Measurements from ENCODE around the gene LRRC59. TPM values are rescaled to one million over a fixed set of nuclear protein-coding genes. Genes with fewer than 3 reads are reported as not detected.

The LRRC59 gene
- total RNA-seq, 2 experiments from 2014 or later = 45.1 to 51.5 TPM

DNA sequence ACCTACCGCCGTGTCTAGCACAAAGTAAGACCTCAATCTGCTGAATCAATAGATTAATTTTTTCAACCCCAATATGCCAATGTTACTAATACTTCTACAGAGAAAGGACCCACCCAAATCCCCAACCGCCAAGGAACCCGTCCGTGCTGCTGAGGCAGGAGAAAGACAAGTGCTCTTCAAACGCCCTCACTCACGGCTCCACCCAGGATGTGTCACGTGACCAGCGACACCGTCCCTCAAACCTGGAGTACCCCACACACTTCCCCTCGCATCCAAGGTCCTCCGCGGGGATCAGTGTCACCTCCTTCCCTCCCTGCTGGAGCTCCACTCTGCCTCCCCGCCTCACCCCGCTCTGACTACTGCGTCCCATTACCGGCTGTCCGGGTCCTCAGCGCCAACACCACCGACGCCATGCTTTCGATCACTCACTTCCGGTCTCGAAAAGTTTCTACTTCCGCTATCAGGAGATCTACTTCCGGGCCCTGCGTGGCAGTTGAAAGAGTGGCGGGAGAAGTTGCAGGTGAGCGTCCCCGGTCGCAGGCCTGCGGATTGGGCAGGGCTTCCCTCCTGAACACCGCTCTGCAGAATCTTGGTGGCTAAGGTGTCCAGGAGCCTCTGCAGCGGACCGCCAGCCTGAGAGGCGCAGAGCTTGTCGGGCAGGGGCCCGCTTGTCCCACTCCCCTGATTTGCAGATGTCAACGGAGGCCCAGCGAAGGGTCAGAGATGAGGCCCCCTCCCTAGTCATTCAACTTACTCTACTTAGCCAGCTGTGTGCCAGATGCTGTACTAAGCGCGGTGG is 24.4 kb downstream of the LRRC59 start, which contains the start of the genes EME1 and MRPL27:
EME1 (plus strand) TSS at position 472 of the 799 bp plus-strand sequence. CDS start 1,980 bp downstream, outside the sequence.
MRPL27 (minus strand) TSS at position 427 of the 799 bp plus-strand sequence; CDS start at position 413, 14 bp downstream.
- H3K4me3 Mint-ChIP-seq = peak within 1 kb of the TSS; percentile 97
- H3K9me3 Mint-ChIP-seq = no peaks in the 10 kb centered on the region
- ChIA-PET CTCF (interaction anchor here (1.8 to 2.7 kb wide), 3 partner anchors 11 to 24 kb away, joined by 5 to 20 read pairs (median 13); partner anchors contain the start of gene LRRC59), POLR2A (interaction anchor here (0.9 to 6.6 kb wide), 5 partner anchors 8 to 27 kb away, joined by 3 to 52 read pairs (median 14); partner anchors contain the start of genes LRRC59 and XYLT2)
- peak; percentile 74 to 93 (median 80) for DNase-seq
- H3K36me3 Mint-ChIP-seq (ENCODE audit: low read depth) = peaks cover 46% of the 10 kb centered on the region
- peak; percentile 92 for ATAC-seq (ENCODE audit: poor library complexity)
- Histone ChIP-seq H3K27ac (ENCODE audit: low read depth in 1 of 2, low read length in 2 of 2) (peak within 1 kb of the TSS; percentile 97), H3K4me1 (ENCODE audit: insufficient read depth, low read length) (peaks cover 22% of the 10 kb centered on the region), H3K36me3 (ENCODE audit: insufficient read depth, low read length) (peaks cover 29% of the 10 kb centered on the region), H3K27me3 (ENCODE audit: control insufficient read depth in 1 of 2, insufficient read depth in 2 of 2, low read length in 2 of 2) (no peaks in the 10 kb centered on the region), H3K9me3 (ENCODE audit: control insufficient read depth in 1 of 2, insufficient read depth in 1 of 2, low read length in 2 of 2) (no peaks in the 10 kb centered on the region), H3K4me3 (ENCODE audit: low read length) (peak within 1 kb of the TSS; percentile 85)
- H3K27ac Mint-ChIP-seq = peak within 1 kb of the TSS; percentile 96
- H3K27me3 Mint-ChIP-seq = no peaks in the 10 kb centered on the region
- TF ChIP-seq, protein P1, sequence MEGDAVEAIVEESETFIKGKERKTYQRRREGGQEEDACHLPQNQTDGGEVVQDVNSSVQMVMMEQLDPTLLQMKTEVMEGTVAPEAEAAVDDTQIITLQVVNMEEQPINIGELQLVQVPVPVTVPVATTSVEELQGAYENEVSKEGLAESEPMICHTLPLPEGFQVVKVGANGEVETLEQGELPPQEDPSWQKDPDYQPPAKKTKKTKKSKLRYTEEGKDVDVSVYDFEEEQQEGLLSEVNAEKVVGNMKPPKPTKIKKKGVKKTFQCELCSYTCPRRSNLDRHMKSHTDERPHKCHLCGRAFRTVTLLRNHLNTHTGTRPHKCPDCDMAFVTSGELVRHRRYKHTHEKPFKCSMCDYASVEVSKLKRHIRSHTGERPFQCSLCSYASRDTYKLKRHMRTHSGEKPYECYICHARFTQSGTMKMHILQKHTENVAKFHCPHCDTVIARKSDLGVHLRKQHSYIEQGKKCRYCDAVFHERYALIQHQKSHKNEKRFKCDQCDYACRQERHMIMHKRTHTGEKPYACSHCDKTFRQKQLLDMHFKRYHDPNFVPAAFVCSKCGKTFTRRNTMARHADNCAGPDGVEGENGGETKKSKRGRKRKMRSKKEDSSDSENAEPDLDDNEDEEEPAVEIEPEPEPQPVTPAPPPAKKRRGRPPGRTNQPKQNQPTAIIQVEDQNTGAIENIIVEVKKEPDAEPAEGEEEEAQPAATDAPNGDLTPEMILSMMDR (IDR thresholded peaks at IDR 0.05) = no peak
- intact Hi-C loops (cut with DNase I, micrococcal nuclease) = loop anchor here in 1 of 2 experiments (1.0 to 10.0 kb wide), 5 partner anchors 24 to 892 kb away; partner anchors contain the start of genes ANKRD40, LRRC59, MBTD1 and RSAD1
- peaks cover 22% of the 10 kb centered on the region for H3K4me1 Mint-ChIP-seq (ENCODE audit: low read depth)

DNA sequence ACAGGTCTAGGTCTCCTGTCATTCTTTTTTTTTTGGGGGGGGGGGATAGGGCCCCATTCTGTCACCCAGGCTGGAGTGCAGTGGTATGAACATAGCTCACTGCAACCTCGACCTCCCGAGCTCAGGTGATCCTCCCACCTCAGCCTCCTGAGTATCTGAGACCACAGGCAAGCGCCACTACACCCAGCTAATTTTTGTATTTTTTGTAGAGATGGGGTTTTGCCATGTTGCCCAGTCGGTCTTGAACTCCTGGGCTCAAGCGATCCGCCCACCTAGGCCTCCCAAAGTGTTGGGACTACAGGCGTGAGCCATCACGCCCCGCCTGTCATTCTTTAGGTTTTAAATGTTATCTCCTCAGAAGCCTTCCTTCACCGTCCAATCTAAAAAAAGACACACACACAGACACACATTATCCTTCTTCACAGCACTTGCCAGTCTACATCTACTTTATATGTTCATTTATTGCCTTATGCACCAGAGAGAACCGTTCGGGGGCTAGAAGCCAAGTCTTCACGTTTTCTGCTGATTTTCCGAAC is 25.0 kb downstream of the LRRC59 start:
- ATAC-seq (ENCODE audit: poor library complexity) (no peak), DNase-seq (no peak)
- H3K4me1 Mint-ChIP-seq (ENCODE audit: low read depth) = peaks cover 22% of the 10 kb centered on the region
- peak overlapping the region; percentile 85 for H3K4me3 ChIP-seq (ENCODE audit: low read length)
- H3K4me1 ChIP-seq (ENCODE audit: insufficient read depth, low read length) = peaks cover 22% of the 10 kb centered on the region
- no peaks in the 10 kb centered on the region for H3K27me3 ChIP-seq (ENCODE audit: control insufficient read depth in 1 of 2, insufficient read depth in 2 of 2, low read length in 2 of 2)
- TF ChIP-seq, protein P1 (IDR thresholded peaks at IDR 0.05) = no peak
- peaks cover 53% of the 10 kb centered on the region for H3K36me3 Mint-ChIP-seq (ENCODE audit: low read depth)
- intact Hi-C loops (cut with DNase I, micrococcal nuclease) = loop anchor here in 1 of 2 experiments (1.0 to 10.0 kb wide), 4 partner anchors 26 to 893 kb away; partner anchors contain the start of genes ANKRD40, MBTD1, RSAD1 and UTP18
- CTCF ChIA-PET = interaction anchor here (1.8 to 2.0 kb wide), 2 partner anchors 10 to 25 kb away, joined by 5 to 13 read pairs; partner anchors contain the start of gene LRRC59
- H3K27ac ChIP-seq (ENCODE audit: low read depth in 1 of 2, low read length in 2 of 2) = peak overlapping the region; percentile 97
- H3K27me3 Mint-ChIP-seq = no peaks in the 10 kb centered on the region
- H3K36me3 ChIP-seq (ENCODE audit: insufficient read depth, low read length) = peaks cover 36% of the 10 kb centered on the region
- H3K9me3 Mint-ChIP-seq = no peaks in the 10 kb centered on the region
- no peaks in the 10 kb centered on the region for H3K9me3 ChIP-seq (ENCODE audit: control insufficient read depth in 1 of 2, insufficient read depth in 1 of 2, low read length in 2 of 2)
- POLR2A ChIA-PET = interaction anchor here (0.9 to 6.6 kb wide), 6 partner anchors 9 to 26 kb away, joined by 3 to 52 read pairs (median 10); partner anchors contain the start of genes LRRC59 and XYLT2
- H3K27ac Mint-ChIP-seq = peak overlapping the region; percentile 96
- H3K4me3 Mint-ChIP-seq = peak overlapping the region; percentile 97

DNA sequence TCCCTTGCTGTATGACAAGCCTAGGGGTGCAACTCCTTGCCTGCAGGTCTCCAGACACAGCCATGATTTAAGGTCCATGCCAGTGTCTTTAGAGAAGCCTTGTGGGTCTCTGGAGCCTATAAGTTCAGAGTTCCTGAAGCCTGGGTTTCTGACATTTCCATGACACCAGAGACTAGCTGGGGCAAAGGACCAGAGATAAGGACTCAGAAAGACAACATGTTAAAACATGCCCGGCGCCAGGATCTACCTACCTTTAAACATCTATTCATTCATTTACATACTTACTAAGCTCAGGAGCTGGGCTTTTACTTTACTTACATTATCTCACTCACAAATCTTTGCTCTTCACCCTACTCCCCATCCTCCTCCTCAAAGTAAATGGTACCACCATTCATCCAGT is 25.8 kb downstream of the LRRC59 start:
- Mint-ChIP-seq H3K4me3 (peak overlapping the region; percentile 97), H3K27me3 (no peaks in the 10 kb centered on the region), H3K27ac (peak overlapping the region; percentile 42), H3K36me3 (ENCODE audit: low read depth) (peaks cover 61% of the 10 kb centered on the region), H3K4me1 (ENCODE audit: low read depth) (peaks cover 22% of the 10 kb centered on the region), H3K9me3 (no peaks in the 10 kb centered on the region)
- Histone ChIP-seq H3K4me3 (ENCODE audit: low read length) (no peak overlapping the region), H3K27me3 (ENCODE audit: control insufficient read depth in 1 of 2, insufficient read depth in 2 of 2, low read length in 2 of 2) (no peaks in the 10 kb centered on the region), H3K36me3 (ENCODE audit: insufficient read depth, low read length) (peaks cover 44% of the 10 kb centered on the region), H3K9me3 (ENCODE audit: control insufficient read depth in 1 of 2, insufficient read depth in 1 of 2, low read length in 2 of 2) (no peaks in the 10 kb centered on the region), H3K27ac (ENCODE audit: low read depth in 1 of 2, low read length in 2 of 2) (no peak overlapping the region), H3K4me1 (ENCODE audit: insufficient read depth, low read length) (peaks cover 22% of the 10 kb centered on the region)
- ATAC-seq (ENCODE audit: poor library complexity) = no peak
- intact Hi-C loops (cut with DNase I, micrococcal nuclease) = loop anchor here in 1 of 2 experiments (5.0 to 10.0 kb wide), 3 partner anchors 106 to 893 kb away; partner anchors contain the start of genes ANKRD40, MBTD1, RSAD1 and UTP18
- DNase-seq = no peak
- ChIA-PET POLR2A (interaction anchor here (1.0 to 6.6 kb wide), 2 partner anchors 9 to 26 kb away, joined by 5 to 52 read pairs; partner anchors contain the start of gene LRRC59), CTCF (interaction anchor here (1.5 to 2.0 kb wide), 2 partner anchors 10 to 26 kb away, joined by 9 to 13 read pairs; partner anchors contain the start of gene LRRC59)
- TF ChIP-seq, protein P1 (IDR thresholded peaks at IDR 0.05) = no peak
